CD14-positive monocyte (primary cell): ENCODE results near the gene CDC42BPB. TPM values are rescaled to one million over a fixed set of nuclear protein-coding genes. Genes with fewer than 3 reads are reported as not detected.

Experiments used
- DNase-seq, 3 donors: peaks; one replicate each; pipeline ENCODE4 v3.0.0-alpha.2; 2011 to 2022
- H2AFZ ChIP-seq: 2 replicates; pipeline ENCODE4 v1.6.0; 2012; ENCODE audit warnings: mild to moderate bottlenecking, low read depth, low read length, inconsistent platforms; ENCODE audit not compliant: insufficient read depth, poor library complexity, severe bottlenecking
- H3K27ac ChIP-seq, 2 donors: 1 replicate in 1 of 2; 2 replicates in 1 of 2; pipeline ENCODE4 v1.5.1; 2012 to 2013; ENCODE audit warnings: low read length in 2 of 2, control low read depth in 1 of 2, inconsistent platforms in 1 of 2, low read depth in 1 of 2, mild to moderate bottlenecking in 1 of 2
- H3K27me3 ChIP-seq, 2 donors: one replicate each; pipeline versions ENCODE4 v1.6.0 to v1.6.1; 2011 to 2013; ENCODE audit warnings: low read length in 2 of 2; ENCODE audit not compliant: control insufficient read depth in 2 of 2, insufficient read depth in 2 of 2
- H3K36me3 ChIP-seq, 2 donors: replicated peaks in 1 of 2; 1 replicate in 1 of 2; 2 replicates in 1 of 2; pipeline versions ENCODE4 v1.5.1 to v1.6.1; 2012 to 2013; ENCODE audit warnings: low read length in 2 of 2, control low read depth in 1 of 2, inconsistent platforms in 1 of 2, mild to moderate bottlenecking in 1 of 2; ENCODE audit not compliant: insufficient read depth in 2 of 2, control insufficient read depth in 1 of 2
- H3K4me1 ChIP-seq, 2 donors: 1 replicate in 1 of 2; 2 replicates in 1 of 2; pipeline versions ENCODE4 v1.5.1 to v1.6.1; 2012 to 2013; ENCODE audit warnings: low read length in 2 of 2, control low read depth in 1 of 2, inconsistent platforms in 1 of 2, mild to moderate bottlenecking in 1 of 2, moderate library complexity in 1 of 2; ENCODE audit not compliant: insufficient read depth in 2 of 2, control insufficient read depth in 1 of 2
- H3K4me2 ChIP-seq: replicated peaks from 2 replicates; pipeline ENCODE3; 2012; ENCODE audit warnings: low read length, moderate library complexity, mild to moderate bottlenecking; ENCODE audit not compliant: poor library complexity, severe bottlenecking; ENCODE audit errors: extremely low read depth
- H3K4me3 ChIP-seq, 3 experiments: fragments of 200-600 bp in 1 of 3; sonication (generic) in 1 of 3; replicated peaks in 1 of 3; 1 replicate in 2 of 3; 2 replicates in 1 of 3; pipeline ENCODE4 v1.5.1; 2011 to 2013; ENCODE audit warnings: low read length in 3 of 3, mild to moderate bottlenecking in 3 of 3, control low read depth in 2 of 3, low read depth in 2 of 3, inconsistent platforms in 1 of 3, moderate library complexity in 1 of 3
- H3K79me2 ChIP-seq: 2 replicates; pipeline ENCODE4 v1.6.0; 2012; ENCODE audit warnings: mild to moderate bottlenecking, control low read depth, inconsistent platforms, low read length, moderate library complexity; ENCODE audit not compliant: insufficient read depth
- H3K9ac ChIP-seq: 2 replicates; pipeline ENCODE4 v1.6.0; 2017; ENCODE audit warnings: low read length, mild to moderate bottlenecking; ENCODE audit not compliant: insufficient read depth, poor library complexity, severe bottlenecking
- H3K9me3 ChIP-seq, 2 donors: replicated peaks in 1 of 2; 1 replicate in 1 of 2; 2 replicates in 1 of 2; pipeline versions ENCODE4 v1.5.1 to v1.6.1; 2012 to 2013; ENCODE audit warnings: low read length in 2 of 2, control low read depth in 1 of 2; ENCODE audit not compliant: control insufficient read depth in 1 of 2, insufficient read depth in 1 of 2
- H4K20me1 ChIP-seq: 2 replicates; pipeline ENCODE4 v1.6.0; 2012; ENCODE audit warnings: mild to moderate bottlenecking, low read length, control low read depth, moderate library complexity; ENCODE audit not compliant: insufficient read depth
- H3K27ac Mint-ChIP-seq, 7 donors: one replicate each; pipeline ENCODE4 v1.8.0; 2020; ENCODE audit warnings: mild to moderate bottlenecking in 7 of 7, mixed read lengths in 7 of 7, moderate library complexity in 6 of 7, inconsistent platforms in 2 of 7
- H3K27me3 Mint-ChIP-seq, 3 donors: one replicate each; pipeline ENCODE4 v1.8.0; 2021 to 2022; ENCODE audit warnings: low read depth in 3 of 3, mild to moderate bottlenecking in 3 of 3, mixed read lengths in 3 of 3, moderate library complexity in 3 of 3, inconsistent platforms in 1 of 3
- H3K36me3 Mint-ChIP-seq, 2 donors: one replicate each; pipeline ENCODE4 v1.8.0; 2020; ENCODE audit warnings: mixed read lengths in 2 of 2, inconsistent platforms in 1 of 2, mild to moderate bottlenecking in 1 of 2
- H3K4me1 Mint-ChIP-seq: one replicate; pipeline ENCODE4 v1.8.0; 2020; ENCODE audit warnings: mild to moderate bottlenecking, mixed read lengths
- H3K4me3 Mint-ChIP-seq, 2 donors: one replicate each; pipeline ENCODE4 v1.8.0; 2020; ENCODE audit warnings: mild to moderate bottlenecking in 2 of 2, mixed read lengths in 2 of 2, moderate library complexity in 1 of 2
- H3K9me3 Mint-ChIP-seq, 7 donors: one replicate each; pipeline ENCODE4 v1.8.0; 2020 to 2022; ENCODE audit warnings: mixed read lengths in 7 of 7, mild to moderate bottlenecking in 6 of 7, moderate library complexity in 6 of 7, inconsistent platforms in 2 of 7
- CTCF ChIP-seq: fragments of 200-600 bp; IDR thresholded peaks from one replicate; pipeline ENCODE4 v1.8.0; 2022; ENCODE audit warnings: antibody characterized with exemption, mild to moderate bottlenecking
- WGBS: methylation state at CpG from one replicate; pipeline ENCODE4 v1.1.5; 2013; ENCODE audit warnings: missing lambda C conversion rate; ENCODE audit not compliant: insufficient coverage; 5-methylcytosine and 5-hydroxymethylcytosine counted together
- intact Hi-C, 2 donors: fragments of 100-400 bp; cut with micrococcal nuclease; formaldehyde crosslinking; loops; one replicate each; pipeline versions ENCODE4 v1.15.0 to v1.15.1; 2023
- polyA plus RNA-seq, 3 donors: library from polyadenylated mRNA; depleted of rRNA in 1 of 3; unstranded in 2 of 3; stranded (reverse) in 1 of 3; fragments of 300-500 nt in 2 of 3; fragments of >200 nt in 1 of 3; fragmentation: Illumina TruSeq in 2 of 3; gene quantifications; 1 replicate in 2 of 3; 2 replicates in 1 of 3; pipeline ENCODE4 v1.2.3, GENCODE V29; 2012 to 2021

Gene CDC42BPB
- polyA plus RNA-seq, 3 donors: 0.25 to 19.0 (median 0.60) TPM

DNA sequence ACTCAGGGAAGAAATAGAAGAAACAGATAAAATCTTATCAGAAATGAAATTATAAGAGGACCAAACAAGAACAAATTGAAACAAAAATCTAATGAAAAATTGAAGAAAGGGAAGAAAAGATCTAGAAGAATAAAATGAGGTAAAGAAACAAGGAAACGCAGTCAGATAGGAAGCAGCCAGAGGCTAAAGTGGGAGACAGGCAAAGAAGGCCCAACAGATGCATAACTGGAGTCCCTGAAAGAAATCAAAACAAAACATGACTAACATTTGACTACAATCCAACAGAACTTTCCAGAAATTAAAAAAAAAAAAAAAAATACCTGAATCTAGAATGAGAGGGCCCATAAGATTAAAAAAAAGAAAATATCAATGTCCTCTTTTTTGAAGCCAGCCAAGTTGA lies 69.3 kb downstream of the CDC42BPB start:
- peaks cover 0 to 4% (median 1%) of the 10 kb centered on the region in 3 donors for H3K27me3 Mint-ChIP-seq
- no peaks in the 10 kb centered on the region for H3K27me3 ChIP-seq
- no peak for DNase-seq
- H3K4me3 Mint-ChIP-seq: no peak overlapping the region
- H3K79me2 ChIP-seq: no peaks in the 10 kb centered on the region
- H2AFZ ChIP-seq: no peak overlapping the region
- intact Hi-C loops: no loop called here
- no peak overlapping the region for H3K9ac ChIP-seq
- H3K4me1 Mint-ChIP-seq: no peaks in the 10 kb centered on the region
- H3K4me3 ChIP-seq: no peak overlapping the region
- peaks cover 22 to 37% (median 33%) of the 10 kb centered on the region in 7 donors for H3K9me3 Mint-ChIP-seq
- no peak overlapping the region for H3K4me2 ChIP-seq
- no peaks in the 10 kb centered on the region for H4K20me1 ChIP-seq
- H3K4me1 ChIP-seq: no peaks in the 10 kb centered on the region
- no CpG with 5 or more reads among the region's 1 CpG for WGBS
- peaks cover 55 to 65% of the 10 kb centered on the region in 2 donors for H3K36me3 Mint-ChIP-seq
- no peak overlapping the region for H3K27ac ChIP-seq
- peak overlapping the region in 1 of 7 donors; percentile 57 for H3K27ac Mint-ChIP-seq
- peaks cover 20 to 26% of the 10 kb centered on the region in 2 donors for H3K9me3 ChIP-seq
- peaks cover 0 to 30% of the 10 kb centered on the region in 2 donors for H3K36me3 ChIP-seq
- TF ChIP-seq CTCF: no peak

DNA sequence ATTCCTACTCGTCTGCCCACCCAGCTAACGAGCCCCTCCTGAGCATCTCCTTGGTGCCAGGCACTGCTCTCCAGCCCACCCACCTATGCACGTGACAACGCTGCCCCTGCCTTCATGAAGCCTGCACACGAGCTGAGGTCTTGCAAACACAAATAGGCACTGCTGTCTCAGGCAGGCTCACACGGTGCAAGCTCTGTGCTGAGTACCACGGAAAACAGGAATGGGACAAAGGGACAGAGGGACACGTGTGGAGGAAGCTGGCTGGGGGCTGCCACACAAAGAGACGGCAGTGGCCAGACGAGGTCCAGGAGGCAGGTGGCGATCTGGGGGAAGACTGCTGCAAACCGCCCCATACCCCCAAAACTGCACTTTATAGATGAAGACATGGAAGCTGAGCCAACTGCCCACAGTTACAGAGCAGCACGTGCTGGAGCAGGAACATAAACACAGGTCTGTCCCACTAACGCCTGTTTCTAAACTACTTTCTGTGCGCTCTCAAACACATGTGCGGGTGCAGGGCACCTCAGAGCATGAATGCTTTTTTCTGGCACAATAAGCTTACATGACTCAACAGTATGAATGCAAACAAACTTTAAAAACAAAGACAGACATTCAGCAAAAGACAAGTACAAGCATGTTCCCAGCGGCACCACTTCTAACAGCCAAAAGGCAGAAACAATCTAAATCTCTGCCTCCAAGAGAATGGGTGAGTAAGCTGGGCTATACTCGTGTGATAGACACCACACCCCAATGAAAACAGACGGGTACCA lies 70.4 kb downstream of the CDC42BPB start:
- DNase-seq: no peak
- peaks cover 20 to 26% of the 10 kb centered on the region in 2 donors for H3K9me3 ChIP-seq
- H3K36me3 ChIP-seq: peaks cover 0 to 32% of the 10 kb centered on the region in 2 donors
- H3K4me2 ChIP-seq: no peak overlapping the region
- Mint-ChIP-seq H3K36me3 (peaks cover 52 to 65% of the 10 kb centered on the region in 2 donors), H3K4me1 (peaks cover 2% of the 10 kb centered on the region), H3K9me3 (peaks cover 22 to 37% (median 33%) of the 10 kb centered on the region in 7 donors), H3K4me3 (no peak overlapping the region), H3K27me3 (peaks cover 0 to 4% (median 1%) of the 10 kb centered on the region in 3 donors), H3K27ac (no peak overlapping the region)
- WGBS: 97% methylated on average over 19 of the region's 19 CpGs
- no peak overlapping the region for H2AFZ ChIP-seq
- H3K4me3 ChIP-seq: no peak overlapping the region
- intact Hi-C loops: no loop called here
- no peaks in the 10 kb centered on the region for H4K20me1 ChIP-seq
- no peaks in the 10 kb centered on the region for H3K79me2 ChIP-seq
- H3K9ac ChIP-seq: no peak overlapping the region
- H3K4me1 ChIP-seq: no peaks in the 10 kb centered on the region
- H3K27me3 ChIP-seq: no peaks in the 10 kb centered on the region
- TF ChIP-seq CTCF: no peak
- H3K27ac ChIP-seq: no peak overlapping the region
